Measurements from ENCODE around the gene ACBD6. TPM values are rescaled to one million over a fixed set of nuclear protein-coding genes. Genes with fewer than 3 reads are reported as not detected.
"Not testable (repeated sequence)": the region's sequence is repeated elsewhere in the genome, so short reads cannot be mapped to it uniquely, and the experiment has no call there.

Gene ACBD6
- 10 to 100 TPM; 58.2 to 59.8 TPM for total RNA-seq

- H3K9me3 Mint-ChIP-seq: no peaks in the 10 kb centered on the region
- H3K27me3 Mint-ChIP-seq (ENCODE audit: low read depth): no peaks in the 10 kb centered on the region
- peaks cover 30% of the 10 kb centered on the region for H3K4me1 Mint-ChIP-seq (ENCODE audit: low read depth)
- peak within 1 kb of the TSS; percentile 87 for H3K27ac Mint-ChIP-seq
- DNase-seq: peak; percentile 89 to 90
- peaks cover 0 to 3% of the 10 kb centered on the region in 2 donors for H3K36me3 Mint-ChIP-seq (ENCODE audit: insufficient read depth in 2 of 2)
- ATAC-seq (replicated peaks in 1 of 2): peak; percentile 91 to 94
- H3K4me3 Mint-ChIP-seq: peak within 1 kb of the TSS; percentile 95 to 97
Observed at GRCh38 chr1:180502361-180503279, at the start of gene ACBD6. Gene ACBD6, minus strand, starts transcription at chr1:180502577. Its CDS starts 311 bp downstream, at chr1:180502266.

- Mint-ChIP-seq H3K27ac (no peak overlapping the region), H3K36me3 (ENCODE audit: insufficient read depth in 2 of 2) (no peaks in the 10 kb centered on the region), H3K27me3 (ENCODE audit: low read depth) (no peaks in the 10 kb centered on the region), H3K9me3 (no peaks in the 10 kb centered on the region), H3K4me1 (ENCODE audit: low read depth) (no peaks in the 10 kb centered on the region), H3K4me3 (no peak overlapping the region)
- DNase-seq (no peak), ATAC-seq (replicated peaks in 1 of 2) (no peak)
Observed at GRCh38 chr1:180551997-180552396, 49.6 kb upstream of the ACBD6 start.

- DNase-seq: no peak
- Mint-ChIP-seq H3K27me3 (ENCODE audit: low read depth) (no peaks in the 10 kb centered on the region), H3K9me3 (no peaks in the 10 kb centered on the region), H3K27ac (no peak overlapping the region), H3K4me3 (no peak overlapping the region), H3K4me1 (ENCODE audit: low read depth) (no peaks in the 10 kb centered on the region), H3K36me3 (ENCODE audit: insufficient read depth in 2 of 2) (no peaks in the 10 kb centered on the region)
- ATAC-seq (replicated peaks in 1 of 2): no peak
Observed at GRCh38 chr1:180550241-180550640, 47.9 kb upstream of the ACBD6 start.

- not testable (repeated sequence) for ATAC-seq (replicated peaks in 1 of 2); H3K4me3 Mint-ChIP-seq; H3K4me1 Mint-ChIP-seq (ENCODE audit: low read depth); H3K27ac Mint-ChIP-seq; DNase-seq; H3K36me3 Mint-ChIP-seq (ENCODE audit: insufficient read depth in 2 of 2); H3K27me3 Mint-ChIP-seq (ENCODE audit: low read depth); H3K9me3 Mint-ChIP-seq
Observed at GRCh38 chr1:180549770-180550169, 47.4 kb upstream of the ACBD6 start.

GRCh38 chr1:180548686-180549317 lies 46.4 kb upstream of the ACBD6 start:
- H3K4me3 Mint-ChIP-seq: no peak overlapping the region
- H3K27ac Mint-ChIP-seq: no peak overlapping the region
- no peaks in the 10 kb centered on the region for H3K36me3 Mint-ChIP-seq (ENCODE audit: insufficient read depth in 2 of 2)
- ATAC-seq (replicated peaks in 1 of 2): no peak
- H3K9me3 Mint-ChIP-seq: no peaks in the 10 kb centered on the region
- DNase-seq: no peak
- no peaks in the 10 kb centered on the region for H3K27me3 Mint-ChIP-seq (ENCODE audit: low read depth)
- H3K4me1 Mint-ChIP-seq (ENCODE audit: low read depth): no peaks in the 10 kb centered on the region

GRCh38 chr1:180545991-180546390 lies 43.6 kb upstream of the ACBD6 start:
- H3K9me3 Mint-ChIP-seq: no peaks in the 10 kb centered on the region
- H3K4me1 Mint-ChIP-seq (ENCODE audit: low read depth): no peaks in the 10 kb centered on the region
- ATAC-seq (replicated peaks in 1 of 2): peak in 1 of 2 donors; percentile 36
- no peaks in the 10 kb centered on the region for H3K36me3 Mint-ChIP-seq (ENCODE audit: insufficient read depth in 2 of 2)
- H3K27ac Mint-ChIP-seq: no peak overlapping the region
- no peak for DNase-seq
- no peaks in the 10 kb centered on the region for H3K27me3 Mint-ChIP-seq (ENCODE audit: low read depth)
- H3K4me3 Mint-ChIP-seq: no peak overlapping the region

GRCh38 chr1:180544050-180544449 lies 41.7 kb upstream of the ACBD6 start:
- H3K27me3 Mint-ChIP-seq (ENCODE audit: low read depth): no peaks in the 10 kb centered on the region
- H3K4me3 Mint-ChIP-seq: no peak overlapping the region
- ATAC-seq (replicated peaks in 1 of 2): no peak
- H3K27ac Mint-ChIP-seq: no peak overlapping the region
- H3K9me3 Mint-ChIP-seq: no peaks in the 10 kb centered on the region
- H3K36me3 Mint-ChIP-seq (ENCODE audit: insufficient read depth in 2 of 2): no peaks in the 10 kb centered on the region
- H3K4me1 Mint-ChIP-seq (ENCODE audit: low read depth): no peaks in the 10 kb centered on the region
- DNase-seq: no peak

GRCh38 chr1:180542838-180543145 lies 40.4 kb upstream of the ACBD6 start:
- H3K9me3 Mint-ChIP-seq: no peaks in the 10 kb centered on the region
- DNase-seq (no peak), ATAC-seq (replicated peaks in 1 of 2) (no peak)
- H3K27me3 Mint-ChIP-seq (ENCODE audit: low read depth): no peaks in the 10 kb centered on the region
- no peaks in the 10 kb centered on the region for H3K36me3 Mint-ChIP-seq (ENCODE audit: insufficient read depth in 2 of 2)
- H3K4me1 Mint-ChIP-seq (ENCODE audit: low read depth): no peaks in the 10 kb centered on the region
- H3K27ac Mint-ChIP-seq: no peak overlapping the region
- H3K4me3 Mint-ChIP-seq: no peak overlapping the region

GRCh38 chr1:180542113-180542837 lies 39.9 kb upstream of the ACBD6 start:
- DNase-seq (no peak), ATAC-seq (replicated peaks in 1 of 2) (no peak)
- no peak overlapping the region for H3K4me3 Mint-ChIP-seq
- no peaks in the 10 kb centered on the region for H3K27me3 Mint-ChIP-seq (ENCODE audit: low read depth)
- no peak overlapping the region for H3K27ac Mint-ChIP-seq
- H3K36me3 Mint-ChIP-seq (ENCODE audit: insufficient read depth in 2 of 2): no peaks in the 10 kb centered on the region
- no peaks in the 10 kb centered on the region for H3K9me3 Mint-ChIP-seq
- no peaks in the 10 kb centered on the region for H3K4me1 Mint-ChIP-seq (ENCODE audit: low read depth)

GRCh38 chr1:180540697-180541594 lies 38.6 kb upstream of the ACBD6 start:
- Mint-ChIP-seq H3K4me3 (no peak overlapping the region), H3K27ac (no peak overlapping the region), H3K4me1 (ENCODE audit: low read depth) (no peaks in the 10 kb centered on the region), H3K36me3 (ENCODE audit: insufficient read depth in 2 of 2) (no peaks in the 10 kb centered on the region), H3K27me3 (ENCODE audit: low read depth) (no peaks in the 10 kb centered on the region), H3K9me3 (no peaks in the 10 kb centered on the region)
- DNase-seq (no peak), ATAC-seq (replicated peaks in 1 of 2) (no peak)

- no peak for ATAC-seq (replicated peaks in 1 of 2)
- DNase-seq: no peak
- Mint-ChIP-seq H3K9me3 (no peaks in the 10 kb centered on the region), H3K27me3 (ENCODE audit: low read depth) (peaks cover 5% of the 10 kb centered on the region), H3K4me3 (no peak overlapping the region), H3K36me3 (ENCODE audit: insufficient read depth in 2 of 2) (no peaks in the 10 kb centered on the region), H3K27ac (no peak overlapping the region), H3K4me1 (ENCODE audit: low read depth) (no peaks in the 10 kb centered on the region)
Observed at GRCh38 chr1:180539136-180539535, 36.8 kb upstream of the ACBD6 start.

GRCh38 chr1:180536821-180537372 lies 34.5 kb upstream of the ACBD6 start:
- Mint-ChIP-seq H3K4me3 (no peak overlapping the region), H3K27me3 (ENCODE audit: low read depth) (peaks cover 10% of the 10 kb centered on the region), H3K36me3 (ENCODE audit: insufficient read depth in 2 of 2) (no peaks in the 10 kb centered on the region), H3K27ac (no peak overlapping the region), H3K4me1 (ENCODE audit: low read depth) (peaks cover 4% of the 10 kb centered on the region), H3K9me3 (no peaks in the 10 kb centered on the region)
- no peak for ATAC-seq (replicated peaks in 1 of 2)
- DNase-seq: no peak

Data from activated T-cell treated with anti-CD3 and anti-CD28 coated beads, Interleukin-2, amount 50 U/mL, for 72 hours (primary cell).